ENCODE results near the gene ATP5PO.
A peak's percentile ranks its signal among the peaks of the same experiment; 100 is the strongest.
"Not testable (repeated sequence)": the region's sequence is repeated elsewhere in the genome, so short reads cannot be mapped to it uniquely, and the experiment has no call there.

The ATP5PO gene

DNA sequence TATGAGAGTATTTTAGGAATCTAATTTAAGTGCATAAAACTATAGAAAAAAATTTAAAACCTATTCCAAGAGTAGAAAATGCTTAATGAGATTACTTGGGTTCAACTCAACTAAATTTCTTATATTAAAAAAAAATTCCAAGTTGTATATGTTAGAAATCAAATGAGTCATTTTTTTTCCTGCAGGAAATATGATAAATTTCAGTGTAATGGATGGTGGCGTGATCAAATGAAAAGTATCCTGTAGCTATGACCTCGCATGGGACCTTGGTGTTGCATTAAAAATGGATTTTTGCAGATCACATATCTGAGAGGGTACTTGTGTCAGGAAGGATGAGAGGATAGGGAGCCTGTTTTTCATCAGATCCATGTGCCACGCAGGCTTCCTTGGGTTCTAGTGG is 17.9 kb downstream of the ATP5PO start:
- no peak for DNase-seq

DNA sequence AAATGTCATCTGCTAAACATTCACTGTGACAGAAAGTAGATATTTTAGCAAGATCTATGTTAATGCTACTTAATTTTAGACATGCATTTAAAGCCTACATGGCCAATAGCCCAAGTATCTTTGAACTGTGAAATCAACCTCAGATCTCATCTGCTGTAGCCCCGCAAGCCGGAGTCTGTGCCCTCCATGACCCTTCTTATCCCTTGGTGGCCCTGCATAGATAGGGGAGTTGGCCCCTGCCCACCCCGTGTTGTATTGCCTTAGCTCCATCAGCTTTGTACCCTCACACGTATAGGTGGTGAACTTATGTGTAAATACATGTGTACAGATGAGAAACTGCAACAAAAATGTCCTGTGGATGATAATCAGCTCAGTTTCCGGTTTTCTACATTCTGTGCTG is 18.5 kb downstream of the ATP5PO start:
- no peak for DNase-seq

DNA sequence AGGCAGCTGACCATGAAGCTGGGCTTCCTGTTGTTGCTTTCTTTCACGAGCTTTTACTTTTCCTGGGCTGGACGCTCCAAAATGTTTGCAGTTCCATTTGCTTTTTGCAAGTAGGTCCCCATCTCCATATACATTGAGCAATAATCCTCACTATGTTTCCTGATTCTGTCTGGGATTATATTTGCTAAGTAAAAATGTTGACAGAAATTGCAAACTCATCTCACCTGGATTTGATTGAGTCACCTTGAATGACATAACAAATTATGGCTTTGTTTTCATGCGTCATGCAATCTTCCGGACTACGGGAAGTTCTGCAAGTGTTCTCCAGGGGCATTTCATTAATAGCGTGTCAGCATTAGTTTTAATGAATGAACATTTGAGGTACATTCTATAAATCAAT is 18.9 kb downstream of the ATP5PO start:
- DNase-seq = no peak

DNA sequence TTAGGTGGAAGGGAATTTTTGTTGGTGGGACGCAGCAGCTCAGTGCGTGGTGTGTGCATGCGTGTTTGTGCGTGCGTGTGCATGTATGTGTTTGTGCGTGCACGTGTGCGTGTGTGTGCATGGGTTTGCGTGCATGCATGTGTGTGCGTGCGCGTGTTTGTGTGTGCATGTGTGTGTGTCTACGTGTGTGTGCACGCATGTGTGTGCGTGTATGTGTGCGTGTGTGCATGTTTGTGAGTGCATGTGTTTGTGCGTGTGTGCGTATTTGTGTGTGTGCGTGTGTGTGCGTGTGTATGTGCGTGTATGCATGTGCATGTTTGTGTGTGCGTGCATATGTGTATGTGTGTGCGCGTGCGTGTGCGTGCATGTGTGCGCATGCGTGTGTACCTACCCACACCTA is 20.2 kb downstream of the ATP5PO start:
- no peak for DNase-seq

DNA sequence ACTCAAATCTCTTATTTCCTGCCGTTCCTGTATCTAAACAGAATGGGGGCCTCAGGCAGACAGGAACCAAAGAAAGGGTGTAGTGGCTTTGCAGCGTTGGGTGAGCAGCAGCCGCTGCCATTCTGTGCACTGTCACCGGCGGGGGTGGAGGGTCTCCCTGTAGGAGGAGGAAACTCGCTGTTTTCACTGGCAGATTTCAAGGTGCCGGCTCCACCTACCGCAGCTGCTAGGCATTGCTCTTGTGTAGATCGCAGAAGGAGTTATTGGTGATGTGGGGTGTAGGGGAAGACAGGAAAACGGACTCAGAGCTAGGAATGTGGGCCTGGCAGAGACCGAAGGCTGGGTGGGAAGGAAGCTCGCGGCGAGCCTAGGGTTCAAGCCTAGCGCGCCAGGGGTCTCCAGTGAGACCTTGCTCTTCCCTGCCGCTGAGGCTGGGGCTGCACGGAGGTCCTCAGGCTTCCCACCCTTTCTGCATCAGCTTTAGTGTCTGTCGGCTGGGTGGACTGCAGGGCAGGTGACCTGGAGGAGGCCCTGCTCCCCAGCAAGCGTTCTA is 20.8 kb downstream of the ATP5PO start:
- DNase-seq = peak; percentile 94

DNA sequence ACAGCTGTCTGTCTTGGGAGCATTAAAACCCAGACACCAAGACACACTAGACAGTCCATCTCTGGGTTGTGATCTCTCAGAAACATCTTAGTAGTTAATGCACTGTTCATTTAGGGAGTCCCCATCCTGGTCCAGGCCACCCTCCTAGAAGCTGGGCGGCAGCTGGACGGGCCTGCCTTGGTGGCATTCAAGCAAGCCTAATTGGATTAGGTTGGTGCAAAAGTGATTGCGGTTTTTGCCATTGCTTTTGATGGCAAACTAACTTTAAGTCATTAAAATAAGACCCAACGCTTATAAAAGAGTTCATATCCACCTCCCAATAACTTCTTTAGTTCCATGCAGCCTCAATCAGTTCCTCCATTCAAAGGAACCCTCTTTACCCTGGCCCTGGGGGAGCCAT is 21.7 kb downstream of the ATP5PO start:
- no peak for DNase-seq

DNA sequence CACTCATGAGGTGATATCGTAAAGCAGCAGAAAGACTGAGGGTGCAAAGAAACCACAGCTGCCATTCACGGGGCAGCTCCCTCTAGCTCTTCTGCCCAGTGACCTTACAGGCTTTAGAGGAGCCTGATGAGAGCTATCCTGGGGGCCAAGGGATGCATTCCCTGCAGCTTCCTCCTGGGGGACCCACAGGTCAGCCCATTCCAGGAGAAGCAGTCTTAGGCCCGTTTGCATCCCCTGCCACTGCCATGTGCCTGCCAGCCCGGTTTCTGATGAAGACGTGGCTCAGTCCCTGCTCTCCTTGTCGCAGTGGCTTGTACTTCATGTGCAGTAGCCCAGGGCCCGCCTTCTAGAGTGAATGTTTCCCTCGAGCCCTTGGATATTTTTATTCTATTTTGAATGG is 22.8 kb downstream of the ATP5PO start:
- DNase-seq = no peak

DNA sequence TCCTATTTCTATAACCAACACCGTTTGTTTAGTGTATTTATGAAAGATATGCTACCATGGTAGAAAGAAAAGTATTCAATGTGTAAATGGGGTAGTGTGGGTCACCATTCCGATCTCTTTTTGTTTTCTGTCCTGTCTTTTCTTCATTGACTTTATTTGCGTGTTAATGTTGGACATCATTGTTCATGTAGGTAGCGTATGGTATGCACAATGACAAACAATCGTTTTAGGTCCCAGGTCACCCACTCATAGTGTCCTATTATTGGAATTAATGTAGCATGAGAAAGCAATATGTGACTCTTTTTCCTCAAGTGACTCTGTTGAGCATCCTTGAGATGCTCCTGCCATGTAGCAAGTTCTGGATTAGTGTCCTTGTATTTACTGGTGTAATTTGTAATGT is 25.4 kb downstream of the ATP5PO start:
- DNase-seq = no peak

DNA sequence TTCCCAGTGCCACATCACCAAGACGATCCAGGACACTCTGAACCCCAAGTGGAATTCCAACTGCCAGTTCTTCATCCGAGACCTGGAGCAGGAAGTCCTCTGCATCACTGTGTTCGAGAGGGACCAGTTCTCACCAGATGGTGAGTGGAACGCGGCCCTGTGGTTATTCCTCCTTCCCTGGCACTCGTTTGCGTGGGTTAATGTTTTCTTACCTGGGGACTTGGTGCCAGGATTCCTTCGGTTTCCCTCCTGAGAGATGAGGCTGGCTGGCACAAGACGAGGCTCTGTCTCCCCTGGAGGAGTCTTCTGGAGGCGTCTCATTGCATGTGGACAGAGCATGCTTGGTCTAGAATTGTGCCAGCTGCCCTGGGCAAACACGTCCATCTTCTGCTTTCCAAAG is 29.3 kb downstream of the ATP5PO start:
- no peak for DNase-seq

DNA sequence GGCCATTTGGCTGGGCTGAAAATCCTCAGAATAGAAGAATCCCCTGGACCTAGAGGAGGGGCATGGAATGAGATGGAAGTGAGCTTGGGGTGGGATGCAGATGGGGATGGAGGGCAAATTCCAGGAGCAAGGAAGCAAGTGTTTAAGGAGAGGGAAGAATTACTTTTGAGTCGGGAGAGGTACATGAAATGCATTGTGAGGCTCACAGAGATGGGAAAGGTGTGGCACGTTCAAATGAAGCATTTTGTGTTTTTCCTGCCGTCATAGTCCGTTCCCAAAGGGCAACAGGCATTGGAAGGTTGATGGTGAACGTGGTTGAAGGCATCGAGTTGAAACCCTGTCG is 30.5 kb downstream of the ATP5PO start:
- DNase-seq = no peak

DNA sequence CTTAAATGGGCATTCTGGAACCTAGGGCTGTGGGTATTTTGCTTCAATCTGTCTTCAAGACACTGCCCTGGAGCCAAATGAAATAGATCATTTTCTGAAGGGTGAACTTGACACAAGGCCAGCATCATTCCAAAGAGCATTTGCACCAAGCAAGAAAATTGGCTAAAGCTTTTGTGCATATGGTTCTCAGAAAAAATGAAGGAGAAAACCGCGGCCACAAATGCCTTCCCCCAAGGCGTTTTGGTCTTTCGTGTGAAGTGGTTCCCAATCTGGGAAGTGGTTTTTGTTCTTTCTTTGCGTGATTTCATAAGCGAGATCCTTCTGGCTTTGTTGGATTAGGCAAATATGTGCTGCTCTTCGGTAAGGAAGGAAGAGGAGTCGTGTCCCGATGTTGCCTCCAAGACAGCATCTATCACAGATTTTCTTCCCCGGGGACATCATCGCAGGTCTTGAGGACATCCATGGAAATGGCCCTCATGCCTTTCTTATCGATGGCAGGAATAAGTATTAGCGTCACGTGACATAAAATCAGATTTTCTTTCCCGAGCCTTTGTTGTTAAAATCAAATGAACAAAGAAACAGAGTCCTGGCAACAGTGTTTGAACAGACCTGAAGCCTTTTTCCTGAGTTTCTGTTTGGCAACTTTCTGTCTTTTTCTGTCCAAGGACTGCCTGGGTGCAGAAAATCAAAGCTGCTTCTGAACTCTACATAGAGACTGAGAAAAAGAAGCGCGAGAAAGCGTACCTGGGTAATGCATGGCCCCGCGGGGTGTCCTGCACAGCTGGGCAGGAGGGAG is 31.0 kb downstream of the ATP5PO start:
- no peak for DNase-seq

DNA sequence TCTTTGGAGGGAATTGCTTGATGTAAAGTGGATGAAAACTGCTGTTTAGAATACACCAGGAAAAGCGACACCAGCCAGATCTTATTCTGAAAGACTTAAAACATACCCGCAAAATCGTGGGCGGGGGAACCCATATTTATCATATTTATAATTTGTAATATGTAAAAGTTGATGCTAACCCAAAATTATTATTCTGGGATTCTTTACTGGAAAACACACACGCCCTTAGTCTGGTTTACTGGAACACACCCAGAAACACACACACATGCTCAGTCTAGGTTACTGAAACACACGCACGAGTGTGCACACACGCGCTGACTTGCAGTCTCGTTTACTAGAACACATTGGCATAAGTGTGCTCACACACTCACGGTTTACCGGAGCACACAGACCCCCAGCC is 32.5 kb downstream of the ATP5PO start:
- no peak for DNase-seq

DNA sequence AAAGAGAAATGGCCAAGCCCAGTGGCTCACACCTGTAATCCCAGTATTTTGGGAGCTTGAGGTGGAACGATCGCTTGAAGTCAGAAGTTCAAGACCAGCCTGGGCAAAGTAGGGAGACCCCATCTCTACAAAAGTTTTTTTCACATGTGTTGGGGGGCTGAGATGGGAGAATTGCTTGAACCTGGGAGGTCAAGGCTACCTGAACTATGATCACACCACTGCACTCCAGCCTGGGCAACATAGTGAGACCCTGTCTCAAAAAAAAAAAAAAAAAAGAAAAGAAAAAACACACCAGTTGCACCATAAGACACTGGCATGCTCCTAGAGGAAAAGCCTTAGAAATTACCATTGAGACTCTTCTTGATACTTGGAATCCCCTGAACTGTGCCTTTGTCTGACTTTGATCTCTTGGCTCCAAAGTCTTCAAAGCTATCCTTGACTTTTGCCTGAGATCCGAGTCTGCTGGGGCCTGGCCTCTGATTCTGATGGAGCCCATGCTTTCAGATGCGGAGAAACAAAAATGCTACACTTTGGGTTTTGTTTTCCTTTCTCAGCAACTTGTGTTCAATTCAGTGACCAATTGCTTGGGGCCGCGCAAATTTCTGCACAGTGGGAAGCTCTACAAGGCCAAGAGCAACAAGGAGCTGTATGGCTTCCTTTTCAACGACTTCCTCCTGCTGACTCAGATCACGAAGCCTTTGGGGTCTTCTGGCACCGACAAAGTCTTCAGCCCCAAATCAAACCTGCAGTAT is 33.7 kb downstream of the ATP5PO start:
- DNase-seq = no peak

DNA sequence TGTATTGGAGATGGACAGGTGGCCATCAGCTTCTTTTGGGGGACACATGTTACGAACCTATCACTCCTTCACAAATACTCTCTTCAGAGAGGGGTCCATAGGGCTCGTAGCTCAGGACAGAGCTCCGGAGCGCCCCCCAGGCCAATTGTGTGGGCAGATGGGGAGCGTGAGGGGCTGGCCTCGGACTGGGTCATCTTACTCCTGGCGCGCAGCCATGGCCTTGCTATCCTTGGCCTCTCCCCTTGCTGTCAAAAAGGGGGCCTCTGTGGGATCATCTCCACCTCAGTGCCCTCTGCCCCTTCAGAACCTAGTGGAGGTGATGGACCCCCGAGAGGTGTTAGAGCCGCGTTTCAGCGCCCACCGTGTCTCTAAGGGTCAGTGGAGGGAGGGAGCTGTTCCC is 35.0 kb downstream of the ATP5PO start:
- DNase-seq = no peak

DNA sequence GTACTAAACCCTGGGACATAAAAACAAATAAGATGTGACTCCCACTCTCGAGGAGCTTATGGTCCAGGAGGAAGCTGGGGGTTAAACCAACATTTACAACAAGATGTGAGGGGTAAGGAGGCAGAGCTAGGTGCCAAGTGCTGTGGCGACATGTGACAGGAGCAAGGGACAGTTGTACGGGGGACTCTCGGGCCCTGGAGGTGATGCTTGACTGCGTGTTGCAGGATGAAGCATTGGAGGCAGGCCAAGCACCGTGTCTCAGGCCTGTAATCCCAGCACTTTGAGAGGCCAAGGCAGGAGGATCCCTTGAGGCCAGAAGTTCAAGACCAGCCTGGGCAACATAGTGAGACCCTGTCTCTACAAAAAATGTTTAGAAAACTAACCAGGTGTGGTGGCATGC is 36.8 kb downstream of the ATP5PO start:
- DNase-seq = no peak

DNA sequence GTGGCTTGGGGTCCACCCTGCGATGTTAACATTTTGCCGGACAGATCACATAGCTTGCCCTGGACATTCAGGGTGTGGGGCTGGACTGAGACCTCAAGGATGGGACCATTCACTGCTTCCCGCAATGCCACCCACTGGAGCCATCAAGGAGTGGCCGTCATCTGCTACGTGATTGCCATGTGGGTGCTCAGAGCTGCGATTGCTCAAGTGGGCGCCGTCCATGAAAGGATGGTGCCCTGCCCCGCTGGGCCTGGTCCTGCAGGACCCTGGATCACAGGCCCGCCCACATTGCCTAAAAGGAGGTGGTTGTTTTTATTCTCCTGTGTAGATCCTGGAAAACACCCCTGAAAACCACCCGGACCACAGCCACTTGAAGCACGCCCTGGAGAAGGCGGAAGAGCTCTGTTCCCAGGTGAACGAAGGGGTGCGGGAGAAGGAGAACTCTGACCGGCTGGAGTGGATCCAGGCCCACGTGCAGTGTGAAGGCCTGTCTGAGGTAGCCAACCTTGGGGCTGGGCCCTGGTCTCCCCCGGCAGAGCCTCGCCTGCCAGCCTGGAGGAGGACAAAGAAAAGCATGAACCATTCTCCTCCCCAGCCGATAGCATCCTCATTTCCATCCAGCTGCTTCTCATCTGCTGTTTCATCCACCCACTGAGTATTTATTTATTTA is 40.4 kb downstream of the ATP5PO start:
- DNase-seq = no peak

DNA sequence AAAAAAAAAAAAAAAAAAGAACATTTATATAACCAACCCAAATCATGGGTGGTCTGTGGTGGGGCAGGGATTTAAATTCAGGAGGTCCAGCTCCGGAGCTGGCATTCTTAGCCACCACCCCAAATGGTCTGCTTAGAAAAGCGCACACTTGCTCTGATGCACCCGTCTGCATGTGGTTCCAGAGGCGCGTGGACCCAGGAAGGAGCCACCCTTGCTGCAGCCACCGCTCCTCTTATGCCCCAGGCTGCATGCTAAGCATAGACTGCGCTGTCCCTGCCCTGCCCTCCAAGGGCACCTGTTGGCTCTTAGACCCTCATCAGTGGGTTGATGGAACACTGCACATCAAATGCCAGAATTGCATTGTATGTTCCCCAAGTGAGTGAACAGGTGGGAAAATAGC is 41.4 kb downstream of the ATP5PO start:
- no peak for DNase-seq

DNA sequence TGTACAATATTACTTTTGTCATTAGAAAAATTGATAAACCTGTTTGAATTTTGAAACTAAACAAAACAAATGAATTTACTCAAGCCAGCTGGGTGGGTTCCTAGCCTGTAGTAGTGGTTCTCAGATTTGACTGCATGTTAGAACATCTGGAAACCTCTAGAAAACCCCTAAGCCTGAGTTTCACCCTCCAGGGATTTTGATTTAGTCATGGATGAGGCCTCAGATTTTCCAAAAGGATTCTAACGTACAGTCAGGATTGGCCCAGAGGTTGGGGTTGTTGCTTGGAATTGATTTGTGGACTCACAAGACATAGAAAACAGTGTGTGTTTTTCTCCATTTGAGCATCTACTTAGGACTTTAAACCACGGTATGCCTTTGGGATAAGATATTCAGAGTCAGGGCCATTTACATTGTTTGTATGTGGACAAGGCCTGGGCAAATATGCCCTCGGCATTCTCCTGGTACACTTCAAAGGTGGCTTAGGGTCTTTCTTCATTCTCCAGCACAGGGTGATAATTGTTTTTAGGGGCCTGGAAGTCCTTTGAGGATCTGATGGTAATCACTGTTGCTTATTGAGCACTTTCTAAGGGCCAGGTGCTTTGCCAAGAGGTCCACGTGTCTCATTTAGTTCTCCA is 42.6 kb downstream of the ATP5PO start:
- no peak for DNase-seq

DNA sequence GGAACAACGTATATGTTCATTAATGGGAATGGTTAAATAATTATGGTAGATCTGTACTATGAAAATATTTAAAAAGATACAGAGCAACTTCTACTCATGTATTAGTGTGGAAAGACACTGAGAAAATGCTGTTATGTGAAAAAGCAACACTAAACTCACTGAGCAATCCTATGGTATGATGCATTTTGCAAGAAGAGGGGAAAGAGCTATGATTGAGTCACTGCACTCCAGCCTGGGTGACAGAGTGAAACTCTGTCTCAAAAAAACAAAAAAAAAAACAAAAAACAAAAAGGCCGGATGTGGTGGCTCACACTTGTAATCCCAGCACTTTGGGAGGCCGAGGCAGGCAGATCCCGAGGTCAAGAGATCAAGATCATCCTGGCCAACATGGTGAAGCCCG is 44.4 kb downstream of the ATP5PO start:
- DNase-seq = no peak

DNA sequence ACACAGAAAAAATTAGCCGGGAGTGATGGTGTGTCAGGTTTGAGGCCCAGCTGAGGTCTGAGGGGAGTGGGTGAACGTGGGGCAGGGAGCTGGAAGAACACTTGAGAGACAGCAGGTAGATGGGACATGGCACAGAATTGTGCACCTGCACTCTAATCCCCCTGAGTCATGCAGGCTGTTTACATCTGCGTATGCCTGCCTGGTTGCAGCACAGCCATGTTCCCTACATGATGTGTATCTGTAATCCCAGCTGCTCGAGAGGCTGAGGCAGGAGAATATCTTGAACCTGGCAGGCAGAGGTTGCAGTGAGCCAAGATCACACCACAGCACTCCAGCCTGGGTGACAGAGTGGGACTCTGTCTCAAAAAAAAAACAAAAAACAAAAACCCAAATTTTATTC is 44.8 kb downstream of the ATP5PO start:
- no peak for DNase-seq

DNA sequence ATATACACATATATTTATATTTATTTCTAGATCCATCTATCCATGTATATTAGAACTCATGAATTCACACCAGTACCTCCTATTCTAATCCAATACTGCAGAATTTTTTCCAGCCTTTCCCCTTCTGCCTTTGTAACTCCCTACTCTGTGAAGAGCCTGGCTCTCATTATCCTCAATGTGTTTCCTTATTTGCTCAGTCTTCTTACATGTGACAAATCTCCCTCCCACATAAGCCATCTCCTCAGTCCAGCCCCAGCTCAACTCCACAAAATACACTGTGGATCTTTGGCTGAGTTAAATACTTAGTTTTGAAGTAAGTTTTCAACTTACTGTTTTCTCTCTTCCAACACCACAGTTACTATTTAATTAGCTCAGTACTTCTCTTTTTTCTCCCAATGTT is 45.7 kb downstream of the ATP5PO start:
- DNase-seq = no peak

DNA sequence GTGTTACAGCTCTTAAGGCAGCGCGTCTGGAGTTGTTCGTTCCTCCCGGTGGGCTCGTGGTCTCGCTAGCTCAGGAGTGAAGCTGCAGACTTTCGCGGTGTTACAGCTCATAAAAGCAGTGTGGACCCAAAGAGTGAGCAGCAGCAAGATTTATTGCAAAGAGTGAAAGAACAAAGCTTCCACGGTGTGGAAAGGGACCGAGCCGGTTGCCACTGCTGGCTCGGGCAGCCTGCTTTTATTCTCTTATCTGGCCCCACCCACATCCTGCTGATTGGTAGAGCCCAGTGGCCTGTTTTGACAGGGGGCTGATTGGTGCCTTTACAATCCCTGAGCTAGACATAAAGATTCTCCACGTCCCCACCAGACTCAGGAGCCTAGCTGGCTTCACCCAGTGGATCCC is 47.7 kb downstream of the ATP5PO start:
- not testable (repeated sequence) for DNase-seq

DNA sequence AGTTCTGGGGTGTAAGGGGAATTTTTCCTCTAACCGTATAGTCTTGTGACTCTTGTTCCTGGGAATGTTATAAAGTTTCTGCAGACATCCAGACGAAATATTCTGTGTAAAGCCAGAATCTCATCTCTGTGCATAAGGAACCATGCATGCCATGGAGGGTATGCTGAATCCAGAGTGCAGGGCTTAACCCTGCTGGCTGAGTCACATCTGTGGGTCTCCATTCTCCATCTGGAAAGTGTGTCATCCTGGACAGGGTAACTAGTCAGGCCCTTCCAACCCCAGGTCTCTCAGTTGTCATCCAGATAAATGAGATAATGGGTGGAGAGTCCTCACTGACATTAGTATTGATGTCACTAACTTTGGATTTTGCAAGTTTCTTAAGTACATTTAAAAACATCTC is 48.8 kb downstream of the ATP5PO start:
- no peak for DNase-seq
